IMR-90 (cell line): ENCODE measurements around the gene NME4. TPM values are rescaled to one million over a fixed set of nuclear protein-coding genes. Genes with fewer than 3 reads are reported as not detected.

Source experiments
- ATAC-seq: fragments of 200-7000 bp; cut with Tn5 transposase; 2 replicates; pipeline ENCODE4 v1.9.1; 2020; ENCODE audit warnings: low read depth, mild to moderate bottlenecking, moderate library complexity
- BruUV-seq: library from RNA; stranded (reverse); fragments of 400-500 nt; replicated peaks from 2 replicates; lab custom pipeline; 2021; lab: Mats Ljungman, UMichigan
- CTCF ChIA-PET: fragments of 300-600 bp; formaldehyde crosslinking; extraction: SDS; loops from one replicate; lab custom pipeline; 2021; ENCODE audit warnings: antibody characterized with exemption; lab: Yijun Ruan, JAX
- POLR2A ChIA-PET: fragments of 300-600 bp; sonication (Branson Sonifier 250); formaldehyde crosslinking; loops from one replicate; lab custom pipeline; 2022; ENCODE audit warnings: antibody characterized with exemption; ENCODE audit not compliant: unreplicated experiment; lab: Charles Lee
- DNase-seq: peaks from one replicate; pipeline ENCODE4 v3.0.0; 2013
- H2AFZ ChIP-seq: replicated peaks from 2 replicates; pipeline ENCODE3; 2013; ENCODE audit warnings: low read length, mild to moderate bottlenecking; ENCODE audit not compliant: poor library complexity
- H2AK5ac ChIP-seq: 2 replicates; pipeline ENCODE4 v1.6.1; 2013; ENCODE audit warnings: low read depth, low read length, inconsistent platforms
- H2AK9ac ChIP-seq: replicated peaks from 2 replicates; pipeline ENCODE3; 2013; ENCODE audit warnings: mild to moderate bottlenecking, low read depth, low read length, moderate library complexity; ENCODE audit not compliant: poor library complexity
- H2BK120ac ChIP-seq: 2 replicates; pipeline ENCODE4 v1.6.1; 2013; ENCODE audit warnings: low read depth, low read length, inconsistent platforms
- H2BK15ac ChIP-seq: 3 replicates; pipeline ENCODE4 v1.6.1; 2013; ENCODE audit warnings: low read depth, low read length, inconsistent platforms
- H2BK20ac ChIP-seq: 2 replicates; pipeline ENCODE4 v1.6.1; 2013; ENCODE audit warnings: low read depth, mild to moderate bottlenecking, inconsistent platforms, low read length, moderate library complexity
- H2BK5ac ChIP-seq: 2 replicates; pipeline ENCODE4 v1.6.1; 2013; ENCODE audit warnings: mild to moderate bottlenecking, low read depth, low read length, inconsistent platforms; ENCODE audit not compliant: poor library complexity, severe bottlenecking
- H3K14ac ChIP-seq: replicated peaks from 2 replicates; pipeline ENCODE4 v1.6.1; 2013; ENCODE audit warnings: low read depth, low read length, inconsistent platforms
- H3K18ac ChIP-seq: 2 replicates; pipeline ENCODE4 v1.6.1; 2013; ENCODE audit warnings: low read depth, low read length, control low read depth
- H3K23ac ChIP-seq: 2 replicates; pipeline ENCODE4 v1.6.1; 2013; ENCODE audit warnings: low read depth, low read length, inconsistent platforms
- H3K27ac ChIP-seq: 2 replicates; pipeline ENCODE4 v1.5.1; 2013; ENCODE audit warnings: mild to moderate bottlenecking, control low read depth, low read length; ENCODE audit not compliant: insufficient read depth
- H3K27me3 ChIP-seq: 2 replicates; pipeline ENCODE4 v1.6.1; 2013; ENCODE audit warnings: low read length; ENCODE audit not compliant: control insufficient read depth, insufficient read depth
- H3K36me3 ChIP-seq: 2 replicates; pipeline ENCODE4 v1.6.1; 2013; ENCODE audit warnings: low read length, mixed read lengths; ENCODE audit not compliant: control insufficient read depth, insufficient read depth
- H3K4ac ChIP-seq: 2 replicates; pipeline ENCODE4 v1.6.1; 2013; ENCODE audit warnings: low read depth, low read length, inconsistent platforms
- H3K4me1 ChIP-seq: 2 replicates; pipeline ENCODE4 v1.6.1; 2013; ENCODE audit warnings: low read length, mixed read lengths; ENCODE audit not compliant: control insufficient read depth, insufficient read depth
- H3K4me2 ChIP-seq: 2 replicates; pipeline ENCODE4 v1.6.1; 2013; ENCODE audit warnings: low read depth, mild to moderate bottlenecking, control low read depth, low read length, moderate library complexity
- H3K4me3 ChIP-seq: 2 replicates; pipeline ENCODE4 v1.5.1; 2013; ENCODE audit warnings: low read depth, mild to moderate bottlenecking, control low read depth, low read length, moderate library complexity; ENCODE audit not compliant: insufficient read depth
- H3K56ac ChIP-seq: 2 replicates; pipeline ENCODE4 v1.6.1; 2013; ENCODE audit warnings: low read length, inconsistent platforms; ENCODE audit not compliant: insufficient read depth; ENCODE audit errors: extremely low read depth
- H3K79me1 ChIP-seq, 2 experiments: 2 replicates each; pipeline ENCODE4 v1.6.1; 2013; ENCODE audit warnings: low read length in 2 of 2, inconsistent platforms in 1 of 2, low read depth in 1 of 2
- H3K9ac ChIP-seq: 2 replicates; pipeline ENCODE4 v1.6.1; 2013; ENCODE audit warnings: low read depth, low read length, control low read depth
- H3K9me1 ChIP-seq: 2 replicates; pipeline ENCODE4 v1.6.1; 2013; ENCODE audit warnings: low read length, inconsistent platforms; ENCODE audit not compliant: insufficient read depth
- H3K9me3 ChIP-seq: 2 replicates; pipeline ENCODE4 v1.6.1; 2013; ENCODE audit warnings: low read length; ENCODE audit not compliant: control insufficient read depth, insufficient read depth
- H4K20me1 ChIP-seq: 2 replicates; pipeline ENCODE4 v1.6.1; 2013; ENCODE audit warnings: low read length, inconsistent platforms; ENCODE audit not compliant: insufficient read depth
- H4K5ac ChIP-seq: 2 replicates; pipeline ENCODE4 v1.6.1; 2013; ENCODE audit warnings: mild to moderate bottlenecking, low read depth, low read length, control low read depth
- H4K8ac ChIP-seq, 2 experiments: 2 replicates each; pipeline ENCODE4 v1.6.1; 2013; ENCODE audit warnings: low read depth in 2 of 2, low read length in 2 of 2, control low read depth in 1 of 2, inconsistent platforms in 1 of 2
- H4K91ac ChIP-seq: 2 replicates; pipeline ENCODE4 v1.6.1; 2013; ENCODE audit warnings: low read depth, low read length, inconsistent platforms; ENCODE audit not compliant: insufficient read depth
- BHLHE40 ChIP-seq: fragments of 150-350 bp; IDR thresholded peaks from 2 replicates; pipeline ENCODE4 v1.6.1; 2016; ENCODE audit warnings: mild to moderate bottlenecking, low read depth, low read length
- CEBPB ChIP-seq: IDR thresholded peaks from 2 replicates; pipeline ENCODE4 v1.6.1; 2012; ENCODE audit warnings: low read depth, low read length, improper control_type of control experiment
- CHD1 ChIP-seq: IDR thresholded peaks from 2 replicates; pipeline ENCODE4 v1.6.1; 2012; ENCODE audit warnings: low read depth, low read length, improper control_type of control experiment
- CTCF ChIP-seq: conservative IDR thresholded peaks from 2 replicates; pipeline ENCODE4 v1.5.1; 2012; ENCODE audit warnings: mild to moderate bottlenecking, low read depth, low read length, improper control_type of control experiment
- FOS ChIP-seq: fragments of 150-350 bp; IDR thresholded peaks from 2 replicates; pipeline ENCODE4 v1.6.1; 2016; ENCODE audit warnings: low read depth, low read length
- MAFK ChIP-seq: IDR thresholded peaks from 2 replicates; pipeline ENCODE4 v1.6.1; 2012; ENCODE audit warnings: low read depth, low read length, improper control_type of control experiment
- MAZ ChIP-seq: IDR thresholded peaks from 2 replicates; pipeline ENCODE4 v1.6.1; 2012; ENCODE audit warnings: low read depth, mild to moderate bottlenecking, low read length, improper control_type of control experiment, moderate library complexity, borderline replicate concordance
- MXI1 ChIP-seq: IDR thresholded peaks from 2 replicates; pipeline ENCODE4 v1.6.1; 2012; ENCODE audit warnings: low read depth, mild to moderate bottlenecking, low read length, moderate library complexity, borderline replicate concordance
- NFE2L2 ChIP-seq: fragments of 150-350 bp; IDR thresholded peaks from 2 replicates; pipeline ENCODE4 v1.6.1; 2016; ENCODE audit warnings: low read depth, mild to moderate bottlenecking, low read length
- POLR2A ChIP-seq: IDR thresholded peaks from 2 replicates; pipeline ENCODE4 v1.6.1; 2012; ENCODE audit warnings: mild to moderate bottlenecking, low read depth, low read length
- RAD21 ChIP-seq: IDR thresholded peaks from 2 replicates; pipeline ENCODE4 v1.6.1; 2012; ENCODE audit warnings: low read length, improper control_type of control experiment
- RCOR1 ChIP-seq: IDR thresholded peaks from 2 replicates; pipeline ENCODE4 v1.6.1; 2012; ENCODE audit warnings: mild to moderate bottlenecking, low read length, improper control_type of control experiment; ENCODE audit not compliant: insufficient replicate concordance
- RFX5 ChIP-seq: IDR thresholded peaks from 2 replicates; pipeline ENCODE4 v1.8.0; 2012; ENCODE audit warnings: low read depth, mild to moderate bottlenecking, low read length, moderate library complexity
- USF2 ChIP-seq: fragments of 150-350 bp; IDR thresholded peaks from 2 replicates; pipeline ENCODE4 v1.6.1; 2017; ENCODE audit warnings: mild to moderate bottlenecking, antibody characterized with exemption, low read length, low read depth
- WGBS, 2 experiments: methylation state at CpG; one replicate each; pipeline versions ENCODE4 v1.1.5 to v1.1.7; 2013; ENCODE audit warnings: missing lambda C conversion rate in 2 of 2; ENCODE audit not compliant: insufficient read length in 1 of 2; ENCODE audit errors: extremely low coverage in 2 of 2; 5-methylcytosine and 5-hydroxymethylcytosine counted together
- dilution Hi-C: fragments of 300-500 bp; cut with HindIII; formaldehyde crosslinking; loops from one replicate; pipeline ENCODE4 v1.14.3; 2018; ENCODE audit warnings: low sequenced_read_pairs; ENCODE audit not compliant: unreplicated experiment
- in situ Hi-C: fragments of 300-500 bp; cut with MboI; formaldehyde crosslinking; loops from 3 replicates; pipeline ENCODE4 v1.14.3; 2019; ENCODE audit warnings: low sequenced_read_pairs, inconsistent platforms, mixed read lengths
- intact Hi-C: fragments of 100-400 bp; cut with micrococcal nuclease; formaldehyde crosslinking; loops from 2 replicates; pipeline ENCODE4 v1.10.0; 2022
- polyA plus RNA-seq, 3 experiments: library from polyadenylated mRNA; depleted of rRNA; stranded (reverse); fragments of >200 nt; gene quantifications; 2 replicates each; pipeline ENCODE4 v1.2.3, GENCODE V29; 2012; ENCODE audit warnings: low replicate concordance in 1 of 3
- total RNA-seq: library from RNA; depleted of rRNA; stranded (reverse); fragments of >200 nt; gene quantifications from 2 replicates; pipeline ENCODE4 v1.2.3, GENCODE V29; 2012
- TF ChIP-seq, protein P1 (sequence below): fragments of 150-350 bp; IDR thresholded peaks from 2 replicates; pipeline ENCODE4 v1.6.1; 2016; ENCODE audit warnings: low read depth, mild to moderate bottlenecking, low read length, moderate library complexity, borderline replicate concordance

Gene NME4
- total and polyA plus RNA-seq, 2 of the 4 experiments (the other 2 are of a cell fraction): 124 to 288 TPM

- Histone ChIP-seq H3K4me3 (no peak overlapping the region), H3K4me2 (peak overlapping the region; percentile 88), H4K5ac (peak overlapping the region; percentile 55; the same call in 1 of the 2 replicates), H3K27ac (peak overlapping the region; percentile 83), H2BK15ac (peak overlapping the region; percentile 37; the same call in 2 of the 3 replicates), H3K36me3 (no peaks in the 10 kb centered on the region; the same call in 1 of the 2 replicates), H3K9me3 (no peaks in the 10 kb centered on the region), H4K8ac (peak overlapping the region; percentile 3 to 85; a peak in 3 of 4 replicates), H3K56ac (peak overlapping the region; percentile 47), H2AFZ (peak overlapping the region; percentile 98), H3K27me3 (no peaks in the 10 kb centered on the region), H3K18ac (peak overlapping the region; percentile 36), H2BK5ac (peak overlapping the region; percentile 96), H3K23ac (peak overlapping the region; percentile 96), H4K20me1 (peaks cover 27% of the 10 kb centered on the region), H3K9ac (peak overlapping the region; percentile 1; the same call in 1 of the 2 replicates), H2AK5ac (peak overlapping the region; percentile 99), H3K9me1 (peaks cover 16% of the 10 kb centered on the region), H2BK20ac (peak overlapping the region; percentile 97), H2BK120ac (peak overlapping the region; percentile 99), H3K14ac (peak overlapping the region; percentile 87), H3K4ac (peak overlapping the region; percentile 97), H3K79me1 (peaks cover 19 to 39% of the 10 kb centered on the region in 2 experiments), H3K4me1 (peaks cover 13% of the 10 kb centered on the region), H4K91ac (peak overlapping the region; percentile 88), H2AK9ac (peak overlapping the region; percentile 99)
- WGBS, 2 experiments: 39% methylated on average over 4 of the region's 20 CpGs; no CpG with 5 or more reads in 1 of the 2 experiments
- BruUV-seq: no TSS peak
- intact Hi-C loops: loop anchor here (2.0 kb wide), 2 partner anchors 71 to 103 kb away; partner anchors contain the start of gene CAPN15
- dilution Hi-C loops: no loop called here
- DNase-seq (peak; percentile 94), ATAC-seq (peak; percentile 55)
- CTCF ChIA-PET: no interaction called here
- POLR2A ChIA-PET: no interaction called here
- in situ Hi-C loops: no loop called here
- TF ChIP-seq CHD1 (no peak), CTCF (no peak), RCOR1 (no peak), MXI1 (no peak), FOS (peak; percentile 66; the same call in 1 of the 2 replicates), POLR2A (0 out of 2 replicates have a peak, but pooled peaks have one; percentile 37), NFE2L2 (no peak; the same call in 1 of the 2 replicates), RFX5 (no peak), BHLHE40 (peak; percentile 41; the same call in 1 of the 2 replicates), MAZ (no peak), RAD21 (no peak), USF2 (no peak; the same call in 1 of the 2 replicates), MAFK (no peak), CEBPB (peak; percentile 72)
- TF ChIP-seq, protein P1, sequence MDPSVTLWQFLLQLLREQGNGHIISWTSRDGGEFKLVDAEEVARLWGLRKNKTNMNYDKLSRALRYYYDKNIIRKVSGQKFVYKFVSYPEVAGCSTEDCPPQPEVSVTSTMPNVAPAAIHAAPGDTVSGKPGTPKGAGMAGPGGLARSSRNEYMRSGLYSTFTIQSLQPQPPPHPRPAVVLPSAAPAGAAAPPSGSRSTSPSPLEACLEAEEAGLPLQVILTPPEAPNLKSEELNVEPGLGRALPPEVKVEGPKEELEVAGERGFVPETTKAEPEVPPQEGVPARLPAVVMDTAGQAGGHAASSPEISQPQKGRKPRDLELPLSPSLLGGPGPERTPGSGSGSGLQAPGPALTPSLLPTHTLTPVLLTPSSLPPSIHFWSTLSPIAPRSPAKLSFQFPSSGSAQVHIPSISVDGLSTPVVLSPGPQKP: no peak
These were observed 27.1 kb downstream of the NME4 start for GRCh38 chr16:424033-424622.
